SU-DHL-6 (cell line): ENCODE measurements around the gene NTRK3.

Source experiments
- H2AFZ ChIP-seq: fragments of 200-600 bp; sonication (generic); 2 replicates; pipeline ENCODE4 v1.6.1; 2014; ENCODE audit warnings: low read depth, mild to moderate bottlenecking, moderate library complexity, mixed read lengths, antibody characterized with exemption, low read length; ENCODE audit not compliant: severe bottlenecking
- H3F3A ChIP-seq: fragments of 200-600 bp; shearing (Covaris generic); 2 replicates; pipeline ENCODE4 v1.6.0; 2016; ENCODE audit warnings: antibody characterized with exemption, mild to moderate bottlenecking; ENCODE audit not compliant: insufficient read depth
- H3K27ac ChIP-seq: fragments of 200-600 bp; sonication (generic); 2 replicates; pipeline ENCODE4 v1.5.1; 2016; ENCODE audit warnings: low read depth, mild to moderate bottlenecking, low read length, moderate library complexity, mixed read lengths
- H3K27me3 ChIP-seq: fragments of 200-600 bp; sonication (generic), shearing (Covaris generic); 2 replicates; pipeline ENCODE4 v1.6.0; 2014; ENCODE audit warnings: mild to moderate bottlenecking, low read length
- H3K36me3 ChIP-seq: fragments of 200-600 bp; sonication (generic); 2 replicates; pipeline ENCODE4 v1.6.1; 2014; ENCODE audit warnings: mild to moderate bottlenecking, low read length, mixed read lengths
- H3K4me2 ChIP-seq: fragments of 300-600, 200-600 bp; shearing (Covaris generic), sonication (generic); 2 replicates; pipeline ENCODE4 v1.6.0; 2014; ENCODE audit warnings: low read length, low read depth, mild to moderate bottlenecking; ENCODE audit not compliant: poor library complexity, severe bottlenecking
- H3K4me3 ChIP-seq: fragments of 200-600 bp; sonication (generic); 2 replicates; pipeline ENCODE4 v1.5.1; 2014; ENCODE audit warnings: antibody characterized with exemption, low read length, mild to moderate bottlenecking, mixed read lengths; ENCODE audit not compliant: insufficient read depth, poor library complexity, severe bottlenecking
- H3K79me2 ChIP-seq: fragments of 200-600 bp; sonication (generic); 2 replicates; pipeline ENCODE4 v1.6.1; 2014; ENCODE audit warnings: mild to moderate bottlenecking, low read length, moderate library complexity; ENCODE audit not compliant: insufficient read depth
- H3K9ac ChIP-seq: fragments of 200-600 bp; sonication (generic); 2 replicates; pipeline ENCODE4 v1.7.0; 2014; ENCODE audit warnings: mild to moderate bottlenecking, low read length
- H3K9me2 ChIP-seq: fragments of 200-600 bp; sonication (generic); replicated peaks from 2 replicates; pipeline ENCODE4 v1.6.1; 2014; ENCODE audit warnings: low read length; ENCODE audit not compliant: insufficient read depth
- H3K9me3 ChIP-seq: fragments of 200-600 bp; sonication (generic); 2 replicates; pipeline ENCODE4 v1.6.1; 2014; ENCODE audit warnings: low read length, mixed read lengths; ENCODE audit not compliant: insufficient read depth
- H4K20me1 ChIP-seq: fragments of 200-600 bp; sonication (generic); 2 replicates; pipeline ENCODE4 v1.6.1; 2014; ENCODE audit warnings: low read depth, mild to moderate bottlenecking, antibody characterized with exemption, low read length, moderate library complexity, mixed read lengths
- EZH2phosphoT487 ChIP-seq: fragments of 200-600 bp; sonication (generic), shearing (Covaris generic); conservative IDR thresholded peaks from 2 replicates; pipeline ENCODE4 v1.6.1; 2018; ENCODE audit warnings: mild to moderate bottlenecking, antibody characterized with exemption, low read length, moderate library complexity, mixed read lengths
- TF ChIP-seq, protein P1 (sequence below): fragments of 200-600 bp; sonication (generic); IDR thresholded peaks from one replicate; pipeline ENCODE4 v1.5.1; 2017; ENCODE audit warnings: antibody characterized with exemption, mild to moderate bottlenecking, low read length, moderate library complexity; ENCODE audit not compliant: insufficient read depth, poor library complexity, severe bottlenecking

NTRK3 gene

DNA sequence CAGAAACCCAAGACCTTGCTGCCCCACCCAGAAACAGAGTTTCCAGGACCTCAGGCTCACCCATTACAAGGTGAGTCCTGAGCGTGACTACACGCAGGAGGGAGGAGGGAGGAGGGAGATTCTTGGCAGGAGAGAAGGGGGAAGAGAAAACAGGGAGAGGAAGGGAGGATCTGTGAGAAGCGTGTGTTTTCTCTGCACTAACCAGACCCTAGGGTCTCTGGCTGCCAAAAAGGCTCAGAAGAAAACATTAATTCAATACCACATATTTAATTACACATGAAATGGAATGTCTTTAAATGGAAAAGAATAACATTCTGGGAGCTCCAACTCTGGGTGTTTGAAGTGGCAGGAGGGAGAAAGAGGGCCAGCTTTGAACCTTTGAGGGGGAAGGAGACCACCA lies 309.0 kb downstream of the NTRK3 start:
- H3K9me2 ChIP-seq, result no peaks in the 10 kb centered on the region
- TF ChIP-seq, protein P1, sequence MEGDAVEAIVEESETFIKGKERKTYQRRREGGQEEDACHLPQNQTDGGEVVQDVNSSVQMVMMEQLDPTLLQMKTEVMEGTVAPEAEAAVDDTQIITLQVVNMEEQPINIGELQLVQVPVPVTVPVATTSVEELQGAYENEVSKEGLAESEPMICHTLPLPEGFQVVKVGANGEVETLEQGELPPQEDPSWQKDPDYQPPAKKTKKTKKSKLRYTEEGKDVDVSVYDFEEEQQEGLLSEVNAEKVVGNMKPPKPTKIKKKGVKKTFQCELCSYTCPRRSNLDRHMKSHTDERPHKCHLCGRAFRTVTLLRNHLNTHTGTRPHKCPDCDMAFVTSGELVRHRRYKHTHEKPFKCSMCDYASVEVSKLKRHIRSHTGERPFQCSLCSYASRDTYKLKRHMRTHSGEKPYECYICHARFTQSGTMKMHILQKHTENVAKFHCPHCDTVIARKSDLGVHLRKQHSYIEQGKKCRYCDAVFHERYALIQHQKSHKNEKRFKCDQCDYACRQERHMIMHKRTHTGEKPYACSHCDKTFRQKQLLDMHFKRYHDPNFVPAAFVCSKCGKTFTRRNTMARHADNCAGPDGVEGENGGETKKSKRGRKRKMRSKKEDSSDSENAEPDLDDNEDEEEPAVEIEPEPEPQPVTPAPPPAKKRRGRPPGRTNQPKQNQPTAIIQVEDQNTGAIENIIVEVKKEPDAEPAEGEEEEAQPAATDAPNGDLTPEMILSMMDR, result no peak
- TF ChIP-seq EZH2phosphoT487, result no peak
- no peaks in the 10 kb centered on the region for H3K36me3 ChIP-seq
- H3K4me3 ChIP-seq, result no peak overlapping the region
- H3K9ac ChIP-seq, result no peak overlapping the region
- no peak overlapping the region for H2AFZ ChIP-seq
- H3F3A ChIP-seq, result no peaks in the 10 kb centered on the region
- H3K27ac ChIP-seq, result no peak overlapping the region
- H3K4me2 ChIP-seq, result no peak overlapping the region
- H4K20me1 ChIP-seq, result no peaks in the 10 kb centered on the region
- no peaks in the 10 kb centered on the region for H3K9me3 ChIP-seq
- H3K79me2 ChIP-seq, result no peaks in the 10 kb centered on the region
- no peaks in the 10 kb centered on the region for H3K27me3 ChIP-seq

DNA sequence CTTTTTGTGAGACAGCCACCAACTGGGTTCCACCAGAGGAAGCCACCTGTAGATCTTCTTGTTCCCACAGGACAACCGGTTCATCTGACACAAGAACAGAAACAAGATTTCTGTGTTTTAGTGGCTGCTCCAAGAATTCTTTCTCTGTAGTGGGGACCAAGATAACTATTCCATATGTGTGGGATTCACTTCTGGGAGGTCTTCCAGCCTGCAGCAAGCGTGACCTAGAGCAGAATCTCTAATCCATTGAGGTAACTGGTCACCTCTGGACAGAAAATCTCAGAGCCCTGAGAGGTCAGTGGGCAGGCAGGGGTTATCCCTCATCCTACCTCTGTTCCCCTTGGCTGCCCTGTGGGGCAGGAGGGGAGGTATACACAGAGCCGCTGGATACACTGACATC lies 311.3 kb downstream of the NTRK3 start:
- Histone ChIP-seq H3F3A (no peaks in the 10 kb centered on the region), H4K20me1 (no peaks in the 10 kb centered on the region), H3K4me3 (no peak overlapping the region), H3K9ac (no peak overlapping the region), H3K36me3 (no peaks in the 10 kb centered on the region), H2AFZ (no peak overlapping the region), H3K79me2 (no peaks in the 10 kb centered on the region), H3K9me3 (no peaks in the 10 kb centered on the region), H3K27me3 (no peaks in the 10 kb centered on the region), H3K9me2 (no peaks in the 10 kb centered on the region), H3K4me2 (no peak overlapping the region), H3K27ac (no peak overlapping the region)
- TF ChIP-seq, protein P1, result no peak
- no peak for TF ChIP-seq EZH2phosphoT487

DNA sequence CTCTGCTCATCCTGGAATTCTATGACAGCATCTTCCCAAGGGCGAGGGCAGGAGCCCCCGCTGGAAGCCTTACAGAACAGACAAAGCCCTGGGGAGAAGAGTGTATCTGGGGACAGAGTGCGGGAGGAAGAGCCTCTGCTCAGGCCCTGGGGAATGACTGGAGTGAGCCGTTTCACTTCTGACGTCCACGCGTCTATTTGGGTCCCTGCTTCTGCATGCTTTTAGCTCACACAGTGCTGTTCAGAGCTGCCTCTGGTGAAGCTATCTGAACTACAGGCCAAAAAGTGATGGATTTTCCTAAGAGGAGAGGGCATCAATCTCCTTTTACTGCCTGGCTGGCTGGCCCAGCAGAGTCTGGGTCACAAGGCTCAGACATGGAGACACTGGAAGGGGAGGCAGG lies 311.8 kb downstream of the NTRK3 start:
- Histone ChIP-seq H3K27me3 (no peaks in the 10 kb centered on the region), H3K27ac (no peak overlapping the region), H3K36me3 (no peaks in the 10 kb centered on the region), H3K4me2 (no peak overlapping the region), H2AFZ (no peak overlapping the region), H3F3A (no peaks in the 10 kb centered on the region), H3K79me2 (no peaks in the 10 kb centered on the region), H4K20me1 (no peaks in the 10 kb centered on the region), H3K4me3 (no peak overlapping the region), H3K9ac (no peak overlapping the region), H3K9me3 (no peaks in the 10 kb centered on the region), H3K9me2 (no peaks in the 10 kb centered on the region)
- TF ChIP-seq EZH2phosphoT487, result no peak
- TF ChIP-seq, protein P1, result no peak
